ENCODE results near the gene TXNRD3. TPM values are rescaled to one million over a fixed set of nuclear protein-coding genes. Genes with fewer than 3 reads are reported as not detected.

TXNRD3 gene
- total RNA-seq, 2 donors from 2014 or later: 10.6 to 13.5 TPM

DNA sequence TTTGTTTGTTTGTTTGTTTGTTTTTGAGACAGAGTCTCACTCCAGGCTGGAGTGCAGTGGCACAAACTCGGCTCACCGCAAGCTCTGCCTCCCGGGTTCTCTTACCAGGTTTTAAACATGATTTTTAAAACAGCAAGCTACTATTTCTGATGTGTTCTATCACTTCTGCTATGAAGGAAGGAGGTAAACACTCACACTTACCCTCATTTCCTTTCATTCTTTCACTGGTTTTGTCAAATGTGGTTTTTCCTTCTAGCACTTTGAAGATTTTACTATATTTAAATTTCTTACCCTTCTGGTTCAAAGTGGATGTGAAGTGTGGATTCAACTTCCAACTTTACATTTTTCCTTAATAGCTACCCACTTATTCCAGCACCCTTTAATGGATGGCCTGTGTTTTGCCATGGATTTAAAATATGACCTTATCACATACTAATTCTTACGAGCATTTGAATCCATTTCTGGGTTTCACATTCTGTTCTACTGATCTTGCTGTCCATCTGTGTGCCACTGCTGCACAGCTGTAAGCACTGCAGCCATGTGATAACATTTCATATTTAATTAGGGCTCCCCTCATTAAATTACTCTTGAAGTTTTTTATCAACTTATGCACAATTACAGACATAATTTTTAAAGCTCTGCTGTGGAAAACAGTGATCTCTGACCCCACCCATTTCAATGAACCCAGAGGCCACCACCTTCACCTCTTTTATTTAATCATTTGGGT, 42.3 kb downstream of the TXNRD3 start:
- DNase-seq (no peak), ATAC-seq (no peak)
- intact Hi-C loops (cut with DNase I): no loop called here
- H3K4me1 ChIP-seq: no peaks in the 10 kb centered on the region
- no peak overlapping the region for H3K4me3 ChIP-seq
- TF ChIP-seq CTCF (IDR thresholded peaks at IDR 0.05) (no peak), POLR2A (IDR thresholded peaks at IDR 0.05) (no peak)
- no peak overlapping the region for H3K27ac ChIP-seq
- H3K27me3 ChIP-seq: no peaks in the 10 kb centered on the region
- H3K9me3 ChIP-seq: no peaks in the 10 kb centered on the region
- WGBS, 2 donors: 94 to 97% methylated on average over 4 of the region's 4 CpGs
- H3K36me3 ChIP-seq (replicated peaks in 1 of 2; ENCODE audit: insufficient read depth in 1 of 2, low read depth in 2 of 2): peaks cover 0 to 2% of the 10 kb centered on the region in 2 donors

- Histone ChIP-seq H3K9me3 (no peaks in the 10 kb centered on the region), H3K4me1 (no peaks in the 10 kb centered on the region), H3K27me3 (no peaks in the 10 kb centered on the region), H3K27ac (no peak overlapping the region), H3K4me3 (no peak overlapping the region), H3K36me3 (replicated peaks in 1 of 2; ENCODE audit: insufficient read depth in 1 of 2, low read depth in 2 of 2) (peaks cover 0 to 6% of the 10 kb centered on the region in 2 donors)
- TF ChIP-seq CTCF (IDR thresholded peaks at IDR 0.05) (no peak), POLR2A (IDR thresholded peaks at IDR 0.05) (no peak)
- DNase-seq: no peak
- intact Hi-C loops (cut with DNase I): no loop called here
- WGBS, 2 donors: 93% methylated on average over 2 of the region's 2 CpGs
- ATAC-seq: no peak
Observed at GRCh38 chr3:126609909-126610308, 45.0 kb downstream of the TXNRD3 start.

GRCh38 chr3:126607214-126607908, 47.6 kb downstream of the TXNRD3 start:
- H3K9me3 ChIP-seq: no peaks in the 10 kb centered on the region

GRCh38 chr3:126606001-126606400, 48.9 kb downstream of the TXNRD3 start:
- WGBS, 2 donors: 78 to 80% methylated on average over 3 of the region's 3 CpGs
- no peak for DNase-seq
- TF ChIP-seq POLR2A (IDR thresholded peaks at IDR 0.05): no peak
- TF ChIP-seq CTCF (IDR thresholded peaks at IDR 0.05): no peak

More at GRCh38 chr3:126607214-126607908, 47.6 kb downstream of the TXNRD3 start:
- ATAC-seq (no peak), DNase-seq (no peak)
- intact Hi-C loops (cut with DNase I): no loop called here
- Histone ChIP-seq H3K4me1 (no peaks in the 10 kb centered on the region), H3K4me3 (no peak overlapping the region), H3K27ac (no peak overlapping the region), H3K27me3 (no peaks in the 10 kb centered on the region), H3K36me3 (replicated peaks in 1 of 2; ENCODE audit: insufficient read depth in 1 of 2, low read depth in 2 of 2) (peaks cover 0 to 8% of the 10 kb centered on the region in 2 donors)
- 76 to 86% methylated on average over 11 of the region's 11 CpGs for WGBS, 2 donors
- TF ChIP-seq POLR2A (IDR thresholded peaks at IDR 0.05) (no peak), CTCF (IDR thresholded peaks at IDR 0.05) (no peak)

More at GRCh38 chr3:126606001-126606400, 48.9 kb downstream of the TXNRD3 start:
- Histone ChIP-seq H3K27me3 (no peaks in the 10 kb centered on the region), H3K36me3 (replicated peaks in 1 of 2; ENCODE audit: insufficient read depth in 1 of 2, low read depth in 2 of 2) (peaks cover 0 to 8% of the 10 kb centered on the region in 2 donors), H3K9me3 (no peaks in the 10 kb centered on the region), H3K4me3 (no peak overlapping the region), H3K4me1 (no peaks in the 10 kb centered on the region), H3K27ac (no peak overlapping the region)
- ATAC-seq: no peak
- intact Hi-C loops (cut with DNase I): no loop called here
